ENCODE measurements around the gene RIC8B. TPM values are rescaled to one million over a fixed set of nuclear protein-coding genes. Genes with fewer than 3 reads are reported as not detected.

RIC8B gene
- total and polyA plus RNA-seq, 2 of the 8 experiments (the other 6 are each of a cell fraction or from before 2014, with no cell fraction given): 8.2 to 25.3 TPM

GRCh38 chr12:106741247-106741646 is 33.2 kb upstream of the RIC8B start:
- no peaks in the 10 kb centered on the region for H3K9me3 ChIP-seq (ENCODE audit: insufficient read depth in 2 of 2, low read depth in 1 of 2, low read length in 1 of 2)
- H2BK120ac ChIP-seq (replicated peaks; ENCODE audit: low read depth, low read length): no peak overlapping the region
- H3K4me1 ChIP-seq (replicated peaks in 1 of 4; ENCODE audit: control insufficient read depth in 3 of 4, insufficient read depth in 4 of 4, low read length in 3 of 4): peaks cover 0 to 16% (median 12%) of the 10 kb centered on the region in 4 experiments; a peak in 6 of 7 replicates
- no peak for DNase-seq (ENCODE audit: low read depth in 1 of 2, low spot score in 2 of 2)
- H3K56ac ChIP-seq (replicated peaks; ENCODE audit: insufficient read length, low read depth, low read length): no peak overlapping the region
- H4K20me1 ChIP-seq (replicated peaks in 1 of 2; ENCODE audit: control insufficient read depth in 1 of 2, insufficient read depth in 2 of 2, low read length in 2 of 2): no peaks in the 10 kb centered on the region
- POLR2A ChIA-PET (ENCODE audit: partially characterized antibody): no interaction called here
- no peak overlapping the region for H4K91ac ChIP-seq (replicated peaks; ENCODE audit: insufficient read length, low read length)
- peak overlapping the region; percentile 49; the same call in 1 of the 2 replicates for H2BK20ac ChIP-seq (ENCODE audit: low read length)
- H3K4ac ChIP-seq (replicated peaks; ENCODE audit: insufficient read length, low read depth, low read length): no peak overlapping the region
- H3K14ac ChIP-seq (ENCODE audit: insufficient read length): no peak overlapping the region
- H3K27ac ChIP-seq (ENCODE audit: low read depth, low read length): no peak overlapping the region
- no peaks in the 10 kb centered on the region for H3K27me3 ChIP-seq (replicated peaks in 1 of 4; ENCODE audit: control insufficient read depth in 3 of 4, extremely low read depth in 1 of 4, insufficient read depth in 3 of 4, low read length in 3 of 4)
- H2AK5ac ChIP-seq (ENCODE audit: low read depth, low read length): no peak overlapping the region
- H3K18ac ChIP-seq (ENCODE audit: extremely low read depth, low read length): no peak overlapping the region
- no peak overlapping the region for H3K23ac ChIP-seq (ENCODE audit: insufficient read length)
- no peak overlapping the region for H3K4me2 ChIP-seq (ENCODE audit: insufficient read depth in 1 of 2, low read depth in 2 of 2, low read length in 2 of 2)
- no peak overlapping the region for H2BK15ac ChIP-seq (ENCODE audit: low read length)
- no peaks in the 10 kb centered on the region for H3K36me3 ChIP-seq (ENCODE audit: control insufficient read depth in 2 of 4, insufficient read depth in 4 of 4, low read length in 3 of 4)
- H3K79me1 ChIP-seq (ENCODE audit: low read depth, low read length): no peaks in the 10 kb centered on the region
- 79% methylated on average over 2 of the region's 2 CpGs; no CpG with 5 or more reads in 1 of the 2 experiments for WGBS, 2 experiments (ENCODE audit: extremely low coverage in 1 of 2, insufficient coverage in 1 of 2, insufficient read length in 1 of 2, insufficient replicate concordance in 2 of 2, low coverage in 1 of 2, low lambda C conversion rate in 2 of 2, missing lambda C conversion rate in 1 of 2)
- no peak for TF ChIP-seq POU5F1 (IDR thresholded peaks at IDR 0.05; ENCODE audit: low read depth, low read length)
- TF ChIP-seq SAP30 (IDR thresholded peaks at IDR 0.05; ENCODE audit: insufficient read depth, insufficient replicate concordance, low read length): no peak
- TF ChIP-seq HDAC6 (IDR thresholded peaks at IDR 0.05; ENCODE audit: low read depth, low read length): no peak
- no peak for TF ChIP-seq RBBP5 (IDR thresholded peaks at IDR 0.05; ENCODE audit: borderline replicate concordance, low read depth, low read length)
- no peak for TF ChIP-seq SIN3A (conservative IDR thresholded peaks at IDR 0.05 in 1 of 2, IDR thresholded peaks at IDR 0.05 in 1 of 2; ENCODE audit: low read depth in 1 of 2, low read length in 2 of 2)
- TF ChIP-seq, protein P1, sequence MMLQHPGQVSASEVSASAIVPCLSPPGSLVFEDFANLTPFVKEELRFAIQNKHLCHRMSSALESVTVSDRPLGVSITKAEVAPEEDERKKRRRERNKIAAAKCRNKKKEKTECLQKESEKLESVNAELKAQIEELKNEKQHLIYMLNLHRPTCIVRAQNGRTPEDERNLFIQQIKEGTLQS (IDR thresholded peaks at IDR 0.05; ENCODE audit: insufficient read depth, low read depth, low read length): no peak
- TF ChIP-seq JUND (IDR thresholded peaks at IDR 0.05; ENCODE audit: low read length): no peak
- TF ChIP-seq EGR1 (IDR thresholded peaks at IDR 0.05; ENCODE audit: borderline replicate concordance, low read depth, low read length): no peak
- TF ChIP-seq CTBP2 (IDR thresholded peaks at IDR 0.05; ENCODE audit: borderline replicate concordance, insufficient read depth, insufficient read length, low read length): no peak
- CTCF ChIA-PET (ENCODE audit: partially characterized antibody): interaction anchor here (0.7 to 4.1 kb wide), 7 partner anchors 13 to 178 kb away, joined by 3 to 15 read pairs (median 5); no protein-coding TSS in a partner anchor
- H2BK5ac ChIP-seq (ENCODE audit: low read depth, low read length): no peak overlapping the region
- no peak overlapping the region for H4K5ac ChIP-seq (ENCODE audit: insufficient read length, low read depth, low read length)
- no peak overlapping the region for H2AFZ ChIP-seq (ENCODE audit: low read length)
- H3K9ac ChIP-seq (replicated peaks in 1 of 4; ENCODE audit: extremely low read depth in 1 of 4, low read depth in 3 of 4, low read length in 3 of 4): no peak overlapping the region
- no peaks in the 10 kb centered on the region for H3K79me2 ChIP-seq (ENCODE audit: control insufficient read depth in 1 of 2, insufficient read depth in 2 of 2, low read length in 2 of 2)
- no peaks in the 10 kb centered on the region for H3K23me2 ChIP-seq (ENCODE audit: low read depth, low read length)
- no peak for FAIRE-seq
- H4K8ac ChIP-seq (ENCODE audit: extremely low read depth, insufficient read depth, low read length): no peak overlapping the region
- H2BK12ac ChIP-seq (ENCODE audit: low read depth, low read length): no peak overlapping the region
- no peak overlapping the region for H3K4me3 ChIP-seq (ENCODE audit: extremely low read depth in 1 of 4, insufficient read depth in 2 of 4, low read depth in 3 of 4, low read length in 4 of 4)
